ENCODE results near the gene SLCO1A2.

The SLCO1A2 gene

GRCh38 chr12:21343636-21344035 is 8.9 kb upstream of the SLCO1A2 start:
- H3K4me3 Mint-ChIP-seq, result no peak overlapping the region
- H3K27me3 Mint-ChIP-seq (ENCODE audit: low read depth), result no peaks in the 10 kb centered on the region
- H3K4me1 Mint-ChIP-seq (ENCODE audit: low read depth), result no peaks in the 10 kb centered on the region
- no peaks in the 10 kb centered on the region for H3K9me3 Mint-ChIP-seq
- H3K36me3 Mint-ChIP-seq (ENCODE audit: low read depth), result no peaks in the 10 kb centered on the region
- DNase-seq (ENCODE audit: low spot score), result no peak
- no peak overlapping the region for H3K27ac Mint-ChIP-seq

GRCh38 chr12:21341769-21342168 is 7.1 kb upstream of the SLCO1A2 start:
- Mint-ChIP-seq H3K27ac (no peak overlapping the region), H3K4me3 (no peak overlapping the region), H3K9me3 (no peaks in the 10 kb centered on the region), H3K36me3 (ENCODE audit: low read depth) (no peaks in the 10 kb centered on the region), H3K4me1 (ENCODE audit: low read depth) (no peaks in the 10 kb centered on the region), H3K27me3 (ENCODE audit: low read depth) (no peaks in the 10 kb centered on the region)
- no peak for DNase-seq (ENCODE audit: low spot score)

GRCh38 chr12:21340403-21340802 is 5.7 kb upstream of the SLCO1A2 start:
- H3K4me3 Mint-ChIP-seq, result no peak overlapping the region
- no peaks in the 10 kb centered on the region for H3K9me3 Mint-ChIP-seq
- H3K4me1 Mint-ChIP-seq (ENCODE audit: low read depth), result no peaks in the 10 kb centered on the region
- DNase-seq (ENCODE audit: low spot score), result no peak
- H3K36me3 Mint-ChIP-seq (ENCODE audit: low read depth), result no peaks in the 10 kb centered on the region
- no peak overlapping the region for H3K27ac Mint-ChIP-seq
- no peaks in the 10 kb centered on the region for H3K27me3 Mint-ChIP-seq (ENCODE audit: low read depth)

- Mint-ChIP-seq H3K4me1 (ENCODE audit: low read depth) (no peaks in the 10 kb centered on the region), H3K9me3 (no peaks in the 10 kb centered on the region), H3K27me3 (ENCODE audit: low read depth) (no peaks in the 10 kb centered on the region), H3K36me3 (ENCODE audit: low read depth) (no peaks in the 10 kb centered on the region), H3K27ac (no peak overlapping the region), H3K4me3 (no peak overlapping the region)
- DNase-seq (ENCODE audit: low spot score), result no peak
Measured at GRCh38 chr12:21339921-21340320, 5.2 kb upstream of the SLCO1A2 start.

GRCh38 chr12:21337959-21338744 is 3.4 kb upstream of the SLCO1A2 start:
- Mint-ChIP-seq H3K4me3 (no peak overlapping the region), H3K9me3 (no peaks in the 10 kb centered on the region), H3K36me3 (ENCODE audit: low read depth) (no peaks in the 10 kb centered on the region), H3K27me3 (ENCODE audit: low read depth) (no peaks in the 10 kb centered on the region), H3K27ac (no peak overlapping the region), H3K4me1 (ENCODE audit: low read depth) (no peaks in the 10 kb centered on the region)
- no peak for DNase-seq (ENCODE audit: low spot score)

GRCh38 chr12:21337453-21337852 is 2.7 kb upstream of the SLCO1A2 start:
- H3K27me3 Mint-ChIP-seq (ENCODE audit: low read depth), result no peaks in the 10 kb centered on the region
- no peaks in the 10 kb centered on the region for H3K36me3 Mint-ChIP-seq (ENCODE audit: low read depth)
- no peaks in the 10 kb centered on the region for H3K9me3 Mint-ChIP-seq
- H3K27ac Mint-ChIP-seq, result no peak overlapping the region
- DNase-seq (ENCODE audit: low spot score), result no peak
- no peak overlapping the region for H3K4me3 Mint-ChIP-seq
- H3K4me1 Mint-ChIP-seq (ENCODE audit: low read depth), result no peaks in the 10 kb centered on the region

- Mint-ChIP-seq H3K27me3 (ENCODE audit: low read depth) (no peaks in the 10 kb centered on the region), H3K4me3 (no peak overlapping the region), H3K36me3 (ENCODE audit: low read depth) (no peaks in the 10 kb centered on the region), H3K27ac (no peak overlapping the region), H3K4me1 (ENCODE audit: low read depth) (no peaks in the 10 kb centered on the region), H3K9me3 (peaks cover 7% of the 10 kb centered on the region)
- DNase-seq (ENCODE audit: low spot score), result no peak
Measured at GRCh38 chr12:21336656-21337055, 1.9 kb upstream of the SLCO1A2 start.

GRCh38 chr12:21330682-21331253 is 3.9 kb downstream of the SLCO1A2 start:
- no peak overlapping the region for H3K27ac Mint-ChIP-seq
- no peak for DNase-seq (ENCODE audit: low spot score)
- peaks cover 40% of the 10 kb centered on the region for H3K9me3 Mint-ChIP-seq
- H3K36me3 Mint-ChIP-seq (ENCODE audit: low read depth), result no peaks in the 10 kb centered on the region
- no peaks in the 10 kb centered on the region for H3K27me3 Mint-ChIP-seq (ENCODE audit: low read depth)
- H3K4me3 Mint-ChIP-seq, result no peak overlapping the region
- no peaks in the 10 kb centered on the region for H3K4me1 Mint-ChIP-seq (ENCODE audit: low read depth)

GRCh38 chr12:21328578-21328977 is 6.1 kb downstream of the SLCO1A2 start:
- Mint-ChIP-seq H3K9me3 (peaks cover 40% of the 10 kb centered on the region), H3K27ac (no peak overlapping the region), H3K4me1 (ENCODE audit: low read depth) (no peaks in the 10 kb centered on the region), H3K4me3 (no peak overlapping the region), H3K27me3 (ENCODE audit: low read depth) (no peaks in the 10 kb centered on the region), H3K36me3 (ENCODE audit: low read depth) (no peaks in the 10 kb centered on the region)
- no peak for DNase-seq (ENCODE audit: low spot score)

- no peak for DNase-seq (ENCODE audit: low spot score)
- Mint-ChIP-seq H3K9me3 (peaks cover 18% of the 10 kb centered on the region), H3K4me3 (no peak overlapping the region), H3K4me1 (ENCODE audit: low read depth) (no peaks in the 10 kb centered on the region), H3K27ac (no peak overlapping the region), H3K27me3 (ENCODE audit: low read depth) (no peaks in the 10 kb centered on the region), H3K36me3 (ENCODE audit: low read depth) (no peaks in the 10 kb centered on the region)
Measured at GRCh38 chr12:21324551-21324950, 10.2 kb downstream of the SLCO1A2 start.

GRCh38 chr12:21323736-21324135 is 11.0 kb downstream of the SLCO1A2 start:
- H3K9me3 Mint-ChIP-seq, result peaks cover 14% of the 10 kb centered on the region
- H3K36me3 Mint-ChIP-seq (ENCODE audit: low read depth), result no peaks in the 10 kb centered on the region
- DNase-seq (ENCODE audit: low spot score), result no peak
- no peaks in the 10 kb centered on the region for H3K27me3 Mint-ChIP-seq (ENCODE audit: low read depth)
- no peak overlapping the region for H3K4me3 Mint-ChIP-seq
- H3K4me1 Mint-ChIP-seq (ENCODE audit: low read depth), result no peaks in the 10 kb centered on the region
- H3K27ac Mint-ChIP-seq, result no peak overlapping the region

GRCh38 chr12:21308785-21309184 is 25.9 kb downstream of the SLCO1A2 start:
- no peaks in the 10 kb centered on the region for H3K4me1 Mint-ChIP-seq (ENCODE audit: low read depth)
- peaks cover 19% of the 10 kb centered on the region for H3K27me3 Mint-ChIP-seq (ENCODE audit: low read depth)
- no peak for DNase-seq (ENCODE audit: low spot score)
- no peak overlapping the region for H3K4me3 Mint-ChIP-seq
- no peaks in the 10 kb centered on the region for H3K9me3 Mint-ChIP-seq
- no peak overlapping the region for H3K27ac Mint-ChIP-seq
- no peaks in the 10 kb centered on the region for H3K36me3 Mint-ChIP-seq (ENCODE audit: low read depth)

- peaks cover 21% of the 10 kb centered on the region for H3K27me3 Mint-ChIP-seq (ENCODE audit: low read depth)
- no peak overlapping the region for H3K4me3 Mint-ChIP-seq
- DNase-seq (ENCODE audit: low spot score), result no peak
- H3K27ac Mint-ChIP-seq, result no peak overlapping the region
- no peaks in the 10 kb centered on the region for H3K9me3 Mint-ChIP-seq
- H3K36me3 Mint-ChIP-seq (ENCODE audit: low read depth), result no peaks in the 10 kb centered on the region
- H3K4me1 Mint-ChIP-seq (ENCODE audit: low read depth), result no peaks in the 10 kb centered on the region
Measured at GRCh38 chr12:21305661-21306060, 29.1 kb downstream of the SLCO1A2 start.

- H3K4me1 Mint-ChIP-seq (ENCODE audit: low read depth), result peaks cover 6% of the 10 kb centered on the region
- no peak for DNase-seq (ENCODE audit: low spot score)
- peaks cover 8% of the 10 kb centered on the region for H3K27me3 Mint-ChIP-seq (ENCODE audit: low read depth)
- H3K27ac Mint-ChIP-seq, result no peak overlapping the region
- no peaks in the 10 kb centered on the region for H3K36me3 Mint-ChIP-seq (ENCODE audit: low read depth)
- H3K9me3 Mint-ChIP-seq, result no peaks in the 10 kb centered on the region
- no peak overlapping the region for H3K4me3 Mint-ChIP-seq
Measured at GRCh38 chr12:21300632-21301031, 34.1 kb downstream of the SLCO1A2 start.
